AG09319 (cell line): ENCODE measurements around the gene KIF26A.

Experiments
- DNase-seq: peaks from one replicate; pipeline ENCODE4 v3.0.0-alpha.2; 2010; ENCODE audit warnings: low read depth; ENCODE audit errors: extremely low read depth
- CTCF ChIP-seq: IDR thresholded peaks from 2 replicates; pipeline ENCODE4 v1.5.1; 2011; ENCODE audit warnings: low read depth, mild to moderate bottlenecking, inconsistent platforms, low read length, moderate library complexity

KIF26A gene

DNA sequence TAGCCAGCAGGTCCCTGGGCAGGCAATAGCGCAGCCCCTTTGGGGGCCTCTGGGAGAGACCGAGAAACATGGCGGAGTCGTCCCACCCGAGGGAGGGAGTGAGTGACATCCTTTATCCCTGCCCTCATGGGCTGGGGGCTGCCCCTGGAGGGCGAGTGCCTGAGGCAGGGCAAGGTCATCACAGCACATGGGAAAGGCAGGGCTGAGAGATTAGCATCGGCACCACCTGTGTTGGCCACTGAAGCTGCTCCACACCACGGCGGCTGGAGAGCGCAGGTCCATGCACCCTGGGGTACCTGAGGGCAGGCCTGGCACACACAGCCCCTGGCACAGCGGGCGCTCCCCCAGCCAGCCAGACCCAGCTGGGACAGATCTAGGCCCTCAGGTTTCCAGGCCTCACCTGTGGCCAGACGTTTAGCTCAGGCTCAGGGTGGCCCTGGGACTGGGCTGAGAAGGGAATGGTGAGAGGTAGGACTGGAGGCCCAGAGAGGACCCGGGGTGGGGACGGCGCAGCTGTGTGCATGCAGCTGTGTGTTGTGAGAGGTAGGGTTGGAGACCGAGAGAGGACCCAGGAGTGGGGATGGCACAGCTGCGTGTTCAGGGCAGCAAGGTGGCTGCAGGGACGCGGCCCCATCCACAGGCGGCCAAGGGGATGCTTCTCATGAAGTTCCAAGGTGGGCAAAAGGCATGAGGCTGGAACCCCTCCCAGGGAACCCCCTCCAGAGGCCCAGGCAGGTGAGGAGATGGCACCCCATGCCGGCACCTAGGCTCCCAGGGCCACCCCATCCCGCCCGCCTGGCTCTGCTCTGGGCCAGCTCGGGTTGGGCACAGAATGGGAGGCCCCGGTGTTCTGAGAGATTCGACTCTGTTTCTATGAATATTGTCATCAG lies 74.1 kb downstream of the KIF26A start:
- TF ChIP-seq CTCF, result no peak
- no peak for DNase-seq

DNA sequence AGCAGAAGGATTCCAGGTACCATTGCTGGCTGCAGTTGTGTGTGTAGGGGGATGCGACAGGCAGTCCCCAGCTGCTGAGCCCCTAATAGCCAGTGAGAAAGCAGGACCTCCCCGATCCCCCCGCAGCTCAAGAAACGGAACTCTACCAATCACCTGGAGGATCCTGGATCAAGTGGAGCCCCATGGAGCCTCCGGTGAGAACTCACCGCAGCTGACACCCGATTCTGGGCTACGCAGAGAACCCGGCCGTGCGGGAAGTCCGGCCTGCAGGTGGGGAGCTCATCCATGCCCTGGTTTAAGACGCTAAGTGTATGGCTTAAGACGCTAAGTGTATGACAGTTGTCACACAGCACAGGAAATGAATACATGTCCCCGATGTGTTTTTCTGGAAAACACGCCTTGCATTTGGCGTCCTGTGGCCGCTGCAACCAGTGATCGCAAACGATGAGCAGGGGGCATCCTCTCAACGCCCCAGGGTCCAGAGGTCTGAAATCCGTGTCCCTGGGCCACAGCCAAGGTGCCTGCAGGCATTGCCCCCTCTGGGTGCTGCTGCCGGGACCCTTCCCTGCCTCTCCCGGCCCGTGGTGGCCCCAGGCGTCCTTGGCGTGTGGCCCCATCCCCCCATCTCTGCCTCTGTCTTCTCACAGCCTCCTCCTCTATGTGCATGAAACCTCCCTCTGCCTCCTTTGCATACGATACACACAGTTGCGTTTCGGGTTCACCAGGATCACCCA lies 75.1 kb downstream of the KIF26A start:
- DNase-seq, result no peak
- no peak for TF ChIP-seq CTCF

- DNase-seq, result no peak
- no peak for TF ChIP-seq CTCF
Observed at GRCh38 chr14:104214431-104215218, 76.2 kb downstream of the KIF26A start.

- no peak for DNase-seq
- no peak for TF ChIP-seq CTCF
Observed at GRCh38 chr14:104215706-104216334, 77.4 kb downstream of the KIF26A start.

DNA sequence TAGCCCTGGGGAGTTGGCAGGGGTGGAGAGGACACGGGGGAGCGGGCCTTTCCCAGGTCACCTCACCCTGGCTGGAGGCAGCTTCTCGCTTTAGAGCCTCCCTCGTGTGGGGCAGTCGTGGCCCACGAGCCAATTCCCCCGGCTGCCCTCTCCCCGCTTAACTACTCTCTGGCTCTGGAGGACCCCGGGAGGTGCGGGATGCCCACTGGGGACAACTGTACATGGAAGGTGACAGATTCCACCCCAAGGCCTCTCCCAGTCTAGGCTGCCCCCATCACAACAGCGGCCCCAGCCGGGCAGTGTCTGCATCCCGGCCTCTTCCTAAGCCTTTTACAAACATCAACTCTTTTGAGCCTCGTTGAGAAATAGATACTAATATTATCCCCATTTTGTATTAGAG lies 78.1 kb downstream of the KIF26A start:
- no peak for TF ChIP-seq CTCF
- DNase-seq, result no peak

DNA sequence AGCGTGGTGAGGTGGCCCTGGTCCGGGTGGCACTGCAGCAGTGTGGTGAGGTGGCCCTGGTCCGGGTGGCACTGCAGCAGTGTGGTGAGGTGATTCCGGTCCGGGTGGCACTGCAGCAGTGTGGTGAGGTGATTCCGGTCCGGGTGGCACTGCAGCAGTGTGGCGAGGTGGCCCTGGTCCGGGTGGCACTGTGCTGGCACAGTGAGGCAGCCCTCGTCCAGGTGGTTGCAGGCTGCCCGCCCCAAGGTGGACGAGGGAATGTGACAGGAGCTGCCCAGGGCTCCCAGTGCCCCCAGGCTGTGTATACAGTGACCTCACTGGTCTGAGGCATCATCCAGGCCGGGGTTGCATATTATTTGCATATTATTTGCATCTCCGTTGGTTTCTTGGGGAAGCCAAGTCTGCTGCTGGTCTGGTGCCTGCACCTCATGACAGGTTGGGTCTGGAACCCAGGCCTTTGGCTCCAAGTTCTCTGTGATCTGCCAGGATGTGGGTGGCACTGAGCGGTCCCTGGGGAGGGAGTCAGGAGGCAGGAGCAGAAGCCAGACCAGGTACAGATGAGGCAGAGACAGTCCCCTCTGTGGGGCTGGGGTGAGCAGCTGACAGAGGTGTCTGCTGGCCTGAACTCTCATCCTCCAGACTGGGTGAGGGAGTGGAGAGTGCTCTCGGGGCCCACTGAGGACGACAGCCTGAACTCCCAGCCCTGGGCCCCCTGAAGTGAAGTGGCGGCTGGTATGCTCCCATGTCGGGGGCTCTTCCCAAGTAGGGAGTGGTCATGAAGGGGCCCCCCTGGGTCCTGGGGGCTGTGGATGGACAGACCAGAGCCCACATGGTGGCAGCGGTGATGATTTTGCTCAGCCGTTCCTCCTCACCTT lies 79.3 kb downstream of the KIF26A start:
- TF ChIP-seq CTCF, result no peak
- DNase-seq, result no peak
